Gastroesophageal sphincter (tissue), 4 donors: ENCODE data around the gene SH2D3A. TPM values are rescaled to one million over a fixed set of nuclear protein-coding genes. Genes with fewer than 3 reads are reported as not detected.

Experiments used
- ATAC-seq: fragments of 150-250 bp; one replicate; pipeline ENCODE4 v1.9.1; 2016; ENCODE audit warnings: mild to moderate bottlenecking, moderate library complexity
- H3K27ac ChIP-seq, 4 donors: fragments of 200-600 bp; sonication (generic) in 3 of 4; 1 replicate in 3 of 4; 2 replicates in 1 of 4; pipeline ENCODE4 v1.5.1; 2016 to 2019
- H3K27me3 ChIP-seq: fragments of 200-600 bp; sonication (generic); one replicate; pipeline ENCODE4 v1.5.1; 2019
- H3K36me3 ChIP-seq, 2 donors: fragments of 200-600 bp; sonication (generic); one replicate each; pipeline ENCODE4 v1.5.1; 2019; ENCODE audit warnings: control low read depth in 1 of 2
- H3K4me1 ChIP-seq, 3 donors: fragments of 200-600 bp; sonication (generic); 1 replicate in 2 of 3; 2 replicates in 1 of 3; pipeline ENCODE4 v1.5.1; 2016 to 2019; ENCODE audit warnings: control low read depth in 2 of 3
- H3K4me3 ChIP-seq, 2 donors: fragments of 200-600 bp; sonication (generic); one replicate each; pipeline ENCODE4 v1.5.1; 2019; ENCODE audit warnings: mild to moderate bottlenecking in 1 of 2, moderate library complexity in 1 of 2
- H3K9me3 ChIP-seq, 3 donors: fragments of 200-600 bp; sonication (generic); one replicate each; pipeline ENCODE4 v1.5.1; 2017 to 2019; ENCODE audit warnings: control low read depth in 2 of 3
- CTCF ChIP-seq, 4 experiments: fragments of 200-600 bp in 2 of 4; fragments of 450-650 bp in 2 of 4; sonication (generic) in 1 of 4; IDR thresholded peaks; one replicate each; pipeline ENCODE4 v1.5.1; 2017 to 2019; ENCODE audit warnings: antibody characterized with exemption in 4 of 4, mild to moderate bottlenecking in 2 of 4, moderate library complexity in 2 of 4
- EP300 ChIP-seq: sonication (generic); formaldehyde crosslinking; IDR thresholded peaks from one replicate; pipeline ENCODE4 v1.6.1; 2017; ENCODE audit warnings: antibody characterized with exemption, mild to moderate bottlenecking
- POLR2A ChIP-seq, 2 donors: fragments of 450-650 bp; IDR thresholded peaks; one replicate each; pipeline ENCODE4 v1.6.1; 2017; ENCODE audit warnings: antibody characterized with exemption in 2 of 2, mild to moderate bottlenecking in 2 of 2, moderate library complexity in 1 of 2
- POLR2AphosphoS5 ChIP-seq: sonication (generic); formaldehyde crosslinking; IDR thresholded peaks from one replicate; pipeline ENCODE4 v1.6.1; 2017; ENCODE audit warnings: antibody characterized with exemption
- WGBS, 2 donors: methylation state at CpG; one replicate each; pipeline ENCODE4 v1.1.5; 2018; ENCODE audit warnings: low coverage in 1 of 2; 5-methylcytosine and 5-hydroxymethylcytosine counted together
- total RNA-seq, 4 donors: library from RNA; depleted of rRNA; stranded (reverse); fragments of >200 nt; gene quantifications; one replicate each; pipeline ENCODE4 v1.1.0, GENCODE V29; 2016

Gene SH2D3A
- total RNA-seq, 4 donors from 2014 or later: 0.78 to 5.8 (median 1.7) TPM; not detected in 1

- Histone ChIP-seq H3K4me3 (no peak overlapping the region), H3K27ac (no peak overlapping the region), H3K36me3 (peaks cover 0 to 4% of the 10 kb centered on the region in 2 donors), H3K4me1 (peaks cover 0 to 10% (median 0%) of the 10 kb centered on the region in 3 donors), H3K9me3 (no peaks in the 10 kb centered on the region), H3K27me3 (peaks cover 86% of the 10 kb centered on the region)
- no peak for ATAC-seq
- TF ChIP-seq CTCF (IDR thresholded peaks at IDR 0.05): no peak
- no peak for TF ChIP-seq EP300
- TF ChIP-seq POLR2AphosphoS5: no peak
- no peak for TF ChIP-seq POLR2A (IDR thresholded peaks at IDR 0.05)
- 81 to 87% methylated on average over 5 to 13 of the region's 20 CpGs for WGBS, 2 donors
Measured at GRCh38 chr19:6712692-6713670, 54.3 kb downstream of the SH2D3A start.

DNA sequence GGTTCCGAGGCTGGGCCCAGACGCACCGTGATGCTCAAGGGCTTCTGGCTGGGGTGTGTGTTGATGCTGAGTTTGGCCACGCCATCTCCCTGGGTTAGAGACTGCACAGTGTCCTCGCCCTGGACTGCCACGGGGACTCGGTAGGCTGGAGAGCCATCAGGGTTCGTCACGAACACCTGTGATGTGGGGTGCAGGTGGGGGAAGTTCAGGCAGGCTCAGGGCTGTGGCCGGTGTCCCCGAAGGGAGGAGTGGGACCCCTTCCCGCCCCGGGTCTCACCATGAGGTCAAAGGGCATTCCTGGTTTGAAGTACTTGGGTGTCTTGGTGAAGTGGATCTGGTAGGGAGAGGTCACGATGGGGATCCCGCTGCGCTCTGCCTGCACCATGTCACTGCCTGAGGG lies 55.0 kb downstream of the SH2D3A start:
- H3K4me3 ChIP-seq: no peak overlapping the region
- no peak for ATAC-seq
- TF ChIP-seq POLR2A (IDR thresholded peaks at IDR 0.05) (no peak), EP300 (no peak), POLR2AphosphoS5 (no peak), CTCF (IDR thresholded peaks at IDR 0.05) (no peak)
- H3K27me3 ChIP-seq: peaks cover 90% of the 10 kb centered on the region
- H3K9me3 ChIP-seq: no peaks in the 10 kb centered on the region
- H3K4me1 ChIP-seq: peaks cover 0 to 10% (median 0%) of the 10 kb centered on the region in 3 donors
- no peak overlapping the region for H3K27ac ChIP-seq
- peaks cover 0 to 8% of the 10 kb centered on the region in 2 donors for H3K36me3 ChIP-seq
- WGBS, 2 donors: no CpG with 5 or more reads among the region's 16 CpGs

DNA sequence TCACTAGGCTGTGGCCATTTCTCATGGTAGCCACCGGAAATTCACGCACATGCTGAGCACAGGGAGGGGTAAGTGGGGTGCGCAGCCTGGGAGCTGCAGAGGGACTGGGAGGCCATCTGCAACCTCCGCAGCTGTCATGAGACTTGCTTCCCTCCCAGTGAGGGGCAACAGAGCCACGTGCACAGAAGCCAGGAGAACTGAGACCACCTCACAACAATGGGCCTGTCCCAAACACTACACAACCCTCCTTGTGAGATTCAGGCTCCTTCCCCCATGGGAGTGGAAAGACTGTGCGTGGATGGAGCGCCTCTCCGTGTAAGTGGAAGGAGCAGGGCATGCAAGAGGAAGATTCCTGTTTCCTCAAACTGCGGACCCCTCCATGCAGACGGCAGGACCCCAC lies 55.6 kb downstream of the SH2D3A start:
- peaks cover 0 to 10% (median 0%) of the 10 kb centered on the region in 3 donors for H3K4me1 ChIP-seq
- H3K4me3 ChIP-seq: no peak overlapping the region
- no peaks in the 10 kb centered on the region for H3K9me3 ChIP-seq
- H3K27me3 ChIP-seq: peaks cover 90% of the 10 kb centered on the region
- no peak overlapping the region for H3K27ac ChIP-seq
- TF ChIP-seq POLR2A (IDR thresholded peaks at IDR 0.05) (no peak), EP300 (no peak), CTCF (IDR thresholded peaks at IDR 0.05) (no peak)
- no peak for ATAC-seq
- 85% methylated on average over 5 of the region's 10 CpGs; no CpG with 5 or more reads in 1 of the 2 donors for WGBS, 2 donors
- H3K36me3 ChIP-seq: peaks cover 0 to 9% of the 10 kb centered on the region in 2 donors

GRCh38 chr19:6711078-6711361 lies 56.2 kb downstream of the SH2D3A start:
- Histone ChIP-seq H3K36me3 (peaks cover 0 to 9% of the 10 kb centered on the region in 2 donors), H3K4me1 (peaks cover 0 to 10% (median 0%) of the 10 kb centered on the region in 3 donors), H3K27ac (no peak overlapping the region), H3K27me3 (peaks cover 88% of the 10 kb centered on the region), H3K9me3 (no peaks in the 10 kb centered on the region), H3K4me3 (no peak overlapping the region)
- TF ChIP-seq CTCF (IDR thresholded peaks at IDR 0.05) (no peak), EP300 (no peak)
- ATAC-seq: no peak
- WGBS, 2 donors: 39% methylated on average over 4 of the region's 9 CpGs; no CpG with 5 or more reads in 1 of the 2 donors
